Left ventricle myocardium superior (tissue), 1 donor: ENCODE results near the gene SPATA18. TPM values are rescaled to one million over a fixed set of nuclear protein-coding genes. Genes with fewer than 3 reads are reported as not detected.
A peak's percentile ranks its signal among the peaks of the same experiment; 100 is the strongest.

Experiments
- ATAC-seq: fragments of 200-7000 bp; cut with Tn5 transposase; one replicate; pipeline ENCODE4 v1.9.1; 2020; ENCODE audit warnings: mild to moderate bottlenecking, moderate library complexity
- DNase-seq: peaks from one replicate; pipeline ENCODE4 v3.0.0-alpha.2; 2020
- intact Hi-C: fragments of 100-400 bp; cut with micrococcal nuclease; formaldehyde crosslinking; loops from one replicate; pipeline ENCODE4 v1.11.0; 2022
- long read RNA-seq: library from polyadenylated mRNA; unstranded; transcript quantifications from one replicate; pipeline ENCODE4 v2.0.0, GENCODE V29; 2021
- total RNA-seq: library from RNA; stranded (reverse); fragmentation: NEBNext Ultra II Directional; extraction: Animal tissue kit (Norgen Biotek cat#: 25700); gene quantifications from one replicate; pipeline ENCODE4 v1.2.1, GENCODE V29; 2021
- donor health status: DM: no; HTN: yes; CAD: no; lungs with severe emphysema.

The SPATA18 gene, protein sequence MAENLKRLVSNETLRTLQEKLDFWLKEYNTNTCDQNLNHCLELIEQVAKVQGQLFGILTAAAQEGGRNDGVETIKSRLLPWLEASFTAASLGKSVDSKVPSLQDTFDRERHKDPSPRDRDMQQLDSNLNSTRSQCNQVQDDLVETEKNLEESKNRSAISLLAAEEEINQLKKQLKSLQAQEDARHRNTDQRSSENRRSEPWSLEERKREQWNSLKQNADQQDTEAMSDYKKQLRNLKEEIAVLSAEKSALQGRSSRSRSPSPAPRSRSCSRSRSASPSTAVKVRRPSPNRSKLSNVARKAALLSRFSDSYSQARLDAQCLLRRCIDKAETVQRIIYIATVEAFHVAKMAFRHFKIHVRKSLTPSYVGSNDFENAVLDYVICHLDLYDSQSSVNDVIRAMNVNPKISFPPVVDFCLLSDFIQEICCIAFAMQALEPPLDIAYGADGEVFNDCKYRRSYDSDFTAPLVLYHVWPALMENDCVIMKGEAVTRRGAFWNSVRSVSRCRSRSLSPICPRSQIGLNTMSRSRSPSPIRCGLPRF
- total RNA-seq, result 1.9 TPM
- long read RNA-seq, partial matches to known transcripts, result 2 of 6 reads
- long read RNA-seq, other reads (novel, unspliced or antisense), result 2 of 6 reads

DNA sequence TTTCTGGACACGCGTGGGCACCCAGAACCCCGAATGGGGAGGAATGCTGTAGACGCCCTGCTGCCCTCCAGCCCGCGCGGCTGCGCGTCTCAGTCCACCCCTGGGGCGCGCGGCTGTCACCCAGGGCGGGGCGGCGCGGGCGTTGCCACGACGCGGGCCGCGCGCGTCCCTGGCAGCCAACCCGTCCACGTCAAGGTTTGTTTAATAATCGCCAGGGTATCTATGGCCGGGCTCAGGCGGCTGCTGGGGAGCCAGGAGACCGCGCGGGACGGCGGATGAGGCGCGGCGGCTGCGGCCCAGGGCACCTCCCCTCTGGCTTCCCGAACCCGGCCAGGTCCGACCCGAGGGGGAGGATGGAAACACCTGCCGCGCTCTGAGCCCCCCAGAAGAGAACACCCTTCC lies at the start of gene SPATA18:
TSS of gene SPATA18 (plus strand) at position 92 of the 402 bp plus-strand sequence. CDS start 401 bp downstream, outside the sequence.
- DNase-seq, result peak; percentile 61

DNA sequence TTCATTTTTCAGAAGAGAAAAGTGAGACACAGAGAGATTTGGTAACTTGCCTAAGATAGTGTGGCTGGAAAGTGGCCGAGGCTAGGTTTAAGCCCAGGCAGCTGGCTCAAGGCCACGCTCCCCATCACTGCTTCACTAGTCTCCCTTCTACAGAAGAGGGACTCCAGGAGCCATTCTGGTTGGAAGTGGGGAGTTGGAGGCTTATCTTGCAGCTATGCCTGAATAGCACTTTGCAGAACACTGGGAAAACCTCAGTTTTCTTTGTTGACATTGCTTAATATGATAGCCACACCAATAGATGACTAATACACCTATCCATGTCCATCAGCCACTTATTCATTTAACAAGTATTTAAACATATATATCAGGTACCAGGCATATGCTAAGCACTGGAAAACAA lies 49.5 kb upstream of the SPATA18 start:
- DNase-seq, result no peak
- ATAC-seq, result no peak
- intact Hi-C loops, result no loop called here

More for the DNA sequence above, at the start of gene SPATA18:
- peak; percentile 86 for ATAC-seq
- intact Hi-C loops, result no loop called here

DNA sequence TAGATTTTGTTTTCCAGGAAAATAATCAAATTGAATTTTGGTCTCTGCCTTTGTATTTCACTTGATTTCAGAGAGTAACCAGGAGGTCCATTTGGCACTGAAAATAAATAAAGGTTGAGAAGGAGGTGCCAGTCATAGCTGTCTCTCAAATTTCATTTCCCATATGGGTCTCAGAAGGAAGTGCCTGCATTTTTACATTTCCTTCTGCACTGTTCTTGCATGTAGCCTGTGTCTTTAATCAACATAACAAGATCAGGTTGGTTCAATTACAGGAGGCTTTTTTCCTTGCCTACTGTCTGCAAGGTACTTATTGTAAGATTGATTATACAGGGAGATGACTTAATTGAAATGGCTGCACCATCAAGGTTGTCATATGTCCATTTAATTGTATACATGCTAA lies 46.7 kb upstream of the SPATA18 start:
- ATAC-seq (no peak), DNase-seq (no peak)
- intact Hi-C loops, result no loop called here

DNA sequence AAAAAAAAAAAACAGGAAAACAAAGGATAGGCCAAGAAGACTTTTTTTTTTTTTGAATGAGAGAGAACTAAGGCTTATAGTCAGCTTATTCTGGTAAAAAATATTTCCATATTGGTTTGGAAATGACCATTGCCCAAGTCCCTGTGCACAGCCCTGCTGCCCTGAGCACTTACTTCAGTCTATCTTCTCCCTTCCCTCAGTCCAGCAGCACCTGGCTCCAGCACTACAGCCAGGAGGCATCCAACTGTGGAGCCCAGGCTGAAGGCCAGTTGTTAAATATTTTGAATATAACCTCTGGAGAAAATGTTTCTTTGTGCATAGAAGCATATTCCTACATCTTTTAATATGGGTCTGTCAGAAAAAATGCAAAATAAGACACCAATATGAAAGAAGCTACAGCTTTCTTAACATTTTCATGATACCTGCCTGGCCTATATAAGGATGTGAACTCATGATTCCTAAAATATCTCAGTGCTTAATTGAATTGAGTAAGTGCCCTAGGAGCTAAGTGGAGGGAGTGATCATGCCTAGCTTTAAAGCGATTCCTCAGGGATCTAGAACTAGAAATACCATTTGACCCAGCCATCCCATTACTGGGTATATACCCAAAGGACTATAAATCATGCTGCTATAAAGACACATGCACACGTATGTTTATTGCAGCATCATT lies 45.4 kb upstream of the SPATA18 start:
- ATAC-seq (no peak), DNase-seq (no peak)
- intact Hi-C loops, result no loop called here

DNA sequence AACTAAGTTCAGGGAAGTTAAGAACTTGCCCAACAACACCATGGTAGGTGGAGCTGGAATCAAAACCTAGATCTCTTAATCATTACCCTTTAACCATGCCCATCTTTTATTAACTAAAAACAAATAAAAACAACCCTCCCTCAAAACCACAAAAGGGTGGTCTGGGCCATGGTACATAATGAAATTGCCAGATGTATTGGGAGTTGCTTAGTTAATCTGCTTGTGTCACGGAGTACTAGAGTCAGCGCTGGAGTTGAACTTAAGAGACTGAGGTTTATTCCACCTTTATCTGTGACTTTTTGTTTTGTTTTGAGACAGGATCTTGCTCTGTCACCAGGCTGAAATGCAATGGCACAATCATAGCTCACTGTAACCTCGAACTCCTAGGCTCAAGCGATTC lies 44.2 kb upstream of the SPATA18 start:
- intact Hi-C loops, result no loop called here
- ATAC-seq, result no peak
- no peak for DNase-seq

DNA sequence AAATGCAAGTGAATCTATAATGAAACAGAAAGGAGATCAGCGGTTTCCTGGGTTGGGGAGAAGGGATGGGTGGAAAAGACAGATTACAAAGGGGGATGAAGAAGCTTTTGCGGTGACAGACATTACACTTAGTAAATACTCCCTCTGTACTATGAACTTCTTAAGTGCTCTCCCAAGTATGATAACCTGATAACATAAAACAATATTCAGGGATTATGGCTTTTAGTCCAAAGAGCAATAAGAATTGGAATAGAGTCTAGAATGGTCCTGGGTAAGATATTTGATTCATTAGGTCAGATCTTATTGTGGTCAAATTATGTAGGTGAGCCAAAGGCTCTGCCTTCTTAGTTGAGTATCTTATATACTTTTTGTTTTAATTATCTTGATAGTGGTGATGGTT lies 40.1 kb upstream of the SPATA18 start:
- intact Hi-C loops, result no loop called here
- ATAC-seq (no peak), DNase-seq (no peak)

DNA sequence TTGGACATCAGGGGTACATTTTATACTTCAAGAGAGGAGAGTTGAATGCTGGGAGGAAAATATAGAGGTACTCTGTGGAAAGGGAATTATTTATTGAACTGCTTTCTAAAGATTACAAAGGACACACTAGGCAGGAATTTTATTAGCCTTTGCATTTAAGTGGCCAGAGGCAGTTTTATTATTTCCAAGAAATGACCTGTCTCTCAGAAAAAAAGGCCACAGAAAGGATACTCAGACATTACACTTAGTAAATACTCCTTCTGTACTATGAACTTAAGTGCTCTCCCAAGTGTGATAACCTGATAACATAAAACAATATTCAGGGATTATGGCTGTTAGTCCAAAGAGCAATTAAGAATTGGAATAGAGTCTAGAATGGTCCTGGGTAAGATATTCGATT lies 38.5 kb upstream of the SPATA18 start:
- DNase-seq (no peak), ATAC-seq (no peak)
- intact Hi-C loops, result no loop called here

DNA sequence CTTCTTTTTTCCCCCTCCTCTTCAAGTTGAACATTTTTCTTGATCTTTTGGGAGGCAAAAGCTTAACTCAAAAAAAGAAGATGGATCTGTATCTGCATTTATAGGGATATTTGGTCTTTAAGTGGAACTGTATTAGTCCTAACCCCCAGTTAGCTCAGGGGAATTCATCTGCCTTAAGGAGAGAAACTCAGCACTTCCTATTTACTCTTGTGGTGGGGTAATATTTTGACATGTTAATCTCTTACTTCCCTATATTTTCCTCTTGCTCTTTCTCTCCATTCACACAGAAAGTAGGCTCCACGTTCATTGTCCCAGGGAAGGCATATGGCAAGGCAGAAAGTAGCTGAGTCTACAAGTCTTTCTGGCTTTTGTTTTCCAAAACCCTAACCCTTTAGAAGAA lies 36.2 kb upstream of the SPATA18 start:
- intact Hi-C loops, result no loop called here
- no peak for DNase-seq
- no peak for ATAC-seq

DNA sequence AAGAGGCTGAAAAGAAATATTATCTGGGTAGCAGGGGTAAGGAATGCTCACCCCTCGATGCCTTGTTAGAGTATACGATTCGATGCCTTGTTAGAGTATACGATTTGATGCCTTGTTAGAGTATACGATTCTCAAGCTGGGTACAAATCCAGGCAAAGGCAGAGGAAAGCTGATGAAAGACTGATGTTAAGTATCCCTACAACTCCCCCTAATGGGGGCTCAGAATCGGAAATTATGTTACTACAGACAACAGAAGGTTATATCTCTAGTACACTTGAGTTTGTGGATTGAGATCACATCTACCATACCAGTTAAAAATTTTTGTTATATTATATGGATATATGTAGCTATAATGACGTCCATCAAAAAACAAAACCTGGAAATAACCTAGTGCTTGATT lies 35.7 kb upstream of the SPATA18 start:
- ATAC-seq, result no peak
- intact Hi-C loops, result no loop called here

DNA sequence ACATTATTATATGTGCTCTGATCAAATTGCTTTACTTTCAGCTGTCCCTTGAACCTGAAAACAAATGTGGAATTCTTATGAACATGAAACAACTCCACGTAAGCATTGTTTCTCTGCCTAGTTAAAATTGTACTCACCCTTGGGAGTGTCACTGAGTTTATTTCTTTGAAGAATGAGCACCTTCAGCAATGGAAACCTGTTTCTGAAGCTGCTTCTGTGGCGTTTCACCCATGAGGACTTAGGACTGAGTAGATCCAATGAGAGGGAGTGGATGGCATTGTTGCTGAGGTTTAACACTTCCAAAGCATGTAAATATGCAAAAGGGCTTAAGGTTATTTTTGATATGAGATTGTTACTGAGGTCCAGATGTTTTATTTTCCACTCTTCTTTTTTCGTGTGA lies 34.1 kb upstream of the SPATA18 start:
- ATAC-seq (no peak), DNase-seq (no peak)
- intact Hi-C loops, result no loop called here

More for the DNA sequence above, 35.7 kb upstream of the SPATA18 start:
- DNase-seq, result no peak

DNA sequence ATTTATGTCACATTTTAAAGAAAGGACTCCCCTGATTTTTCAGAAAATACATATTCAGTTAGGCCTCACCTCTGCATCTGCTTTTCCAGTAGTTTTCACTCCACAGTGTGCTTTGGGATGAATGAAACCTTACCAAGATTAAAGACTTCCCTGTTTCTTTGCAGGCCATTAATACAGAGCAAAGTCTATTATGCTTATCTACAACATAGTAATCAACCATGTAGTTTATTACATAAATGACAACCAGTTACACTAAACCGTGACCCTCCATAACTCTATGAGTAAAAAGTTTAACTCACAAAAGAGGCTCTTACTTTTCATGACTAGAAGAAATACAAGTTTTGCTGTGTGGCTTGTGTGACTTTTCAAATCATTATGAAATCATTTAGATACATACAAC lies 33.3 kb upstream of the SPATA18 start:
- intact Hi-C loops, result no loop called here
- DNase-seq (no peak), ATAC-seq (no peak)

DNA sequence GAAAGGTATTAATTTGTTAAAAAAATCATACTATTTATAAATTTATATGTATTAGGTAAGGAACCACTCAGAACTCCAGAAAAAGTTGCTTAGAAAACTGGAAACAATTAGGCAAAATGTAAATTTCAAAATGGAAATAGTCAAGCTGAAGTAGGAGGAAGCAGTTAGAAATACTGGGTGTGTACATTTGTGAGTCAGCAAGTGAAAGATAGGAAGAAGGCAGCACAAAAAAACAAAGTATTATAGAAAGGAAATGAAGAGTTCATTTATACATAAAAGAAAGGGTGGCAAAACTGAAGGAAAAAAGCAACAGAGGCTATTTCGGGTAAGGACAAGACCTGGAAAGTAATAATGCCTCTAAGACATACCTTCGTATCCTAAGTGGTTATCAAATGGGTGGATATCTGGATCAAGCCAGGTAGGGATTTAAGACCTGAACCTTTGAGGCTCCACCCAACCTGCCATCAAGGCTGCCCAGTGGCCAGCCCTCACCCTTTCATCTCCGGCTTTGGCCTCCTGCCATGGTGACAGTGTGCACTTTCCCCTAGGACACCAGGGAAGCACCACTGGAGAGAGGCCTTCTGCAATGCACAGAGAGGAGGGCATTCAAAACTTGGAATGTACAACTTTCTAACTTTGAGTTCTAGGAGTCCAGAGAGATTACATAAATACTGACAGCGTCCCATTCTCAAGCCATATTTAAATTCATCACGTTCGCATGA lies 31.0 kb upstream of the SPATA18 start, which contains the start of gene LRRC66:
TSS of gene LRRC66 (minus strand) at position 428 of the 722 bp plus-strand sequence. CDS start 2,750 bp downstream, outside the sequence.
- ATAC-seq (no peak), DNase-seq (peak; percentile 31)
- intact Hi-C loops, result no loop called here

DNA sequence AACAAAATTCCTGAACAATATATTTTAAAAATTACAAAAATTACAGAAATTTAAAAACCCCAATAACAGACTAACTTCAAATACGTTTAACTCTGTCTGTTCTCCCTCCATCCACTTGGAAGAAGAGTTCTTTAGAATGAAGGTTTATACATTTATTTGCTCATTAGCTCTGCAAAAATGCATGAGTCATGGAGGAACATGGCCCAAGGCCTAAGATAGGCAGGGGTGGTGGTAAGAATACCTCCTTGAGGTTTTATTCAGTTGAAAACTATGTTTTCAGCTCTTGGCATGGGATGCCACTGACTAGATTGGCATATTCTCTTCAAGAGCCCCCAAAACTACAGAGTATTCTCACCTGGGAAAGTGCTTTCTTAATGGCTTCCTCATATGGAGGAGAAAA lies 22.1 kb upstream of the SPATA18 start:
- no peak for DNase-seq
- intact Hi-C loops, result loop anchor here (5.0 kb wide), 1 partner anchor 132 kb away; no protein-coding TSS in a partner anchor
- no peak for ATAC-seq

DNA sequence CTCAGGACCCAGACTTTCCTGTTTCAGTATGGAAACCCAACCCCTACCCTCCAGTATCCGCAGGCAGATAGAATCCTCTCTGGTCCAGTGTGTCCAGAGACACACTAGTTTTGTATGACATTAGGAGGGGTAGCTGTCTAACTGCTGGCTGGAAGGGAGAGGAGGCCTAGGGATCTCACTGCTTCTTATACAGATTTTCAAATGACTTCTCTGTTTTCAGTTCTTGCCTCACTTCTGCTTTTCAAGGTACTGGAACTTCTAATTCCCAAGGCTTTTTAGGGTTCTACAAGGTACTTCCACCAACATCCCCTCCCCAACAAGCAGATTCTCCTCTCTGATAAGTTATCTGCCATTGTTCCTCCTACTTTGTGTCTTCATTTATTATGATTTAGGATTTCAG lies 19.1 kb upstream of the SPATA18 start:
- ATAC-seq (no peak), DNase-seq (no peak)
- intact Hi-C loops, result no loop called here

DNA sequence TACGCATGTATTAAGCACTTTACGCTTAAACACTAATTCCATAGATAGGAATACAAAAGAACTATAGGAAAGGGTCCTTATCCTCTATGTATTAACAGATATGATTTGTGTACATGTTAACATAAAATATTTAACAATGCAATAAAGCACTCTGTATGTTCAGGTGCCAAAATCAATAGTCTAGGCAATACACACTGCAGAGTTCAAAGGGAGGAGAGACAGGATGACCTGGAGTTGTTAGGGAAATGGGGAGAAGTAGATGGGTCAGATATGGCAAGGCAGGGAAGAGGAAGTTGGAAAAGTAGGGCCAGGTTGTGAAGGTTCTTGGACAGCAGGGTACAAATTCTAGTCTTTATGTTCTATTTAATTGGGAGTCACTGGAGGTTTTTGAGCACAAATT lies 15.9 kb upstream of the SPATA18 start:
- ATAC-seq (no peak), DNase-seq (no peak)
- intact Hi-C loops, result no loop called here

DNA sequence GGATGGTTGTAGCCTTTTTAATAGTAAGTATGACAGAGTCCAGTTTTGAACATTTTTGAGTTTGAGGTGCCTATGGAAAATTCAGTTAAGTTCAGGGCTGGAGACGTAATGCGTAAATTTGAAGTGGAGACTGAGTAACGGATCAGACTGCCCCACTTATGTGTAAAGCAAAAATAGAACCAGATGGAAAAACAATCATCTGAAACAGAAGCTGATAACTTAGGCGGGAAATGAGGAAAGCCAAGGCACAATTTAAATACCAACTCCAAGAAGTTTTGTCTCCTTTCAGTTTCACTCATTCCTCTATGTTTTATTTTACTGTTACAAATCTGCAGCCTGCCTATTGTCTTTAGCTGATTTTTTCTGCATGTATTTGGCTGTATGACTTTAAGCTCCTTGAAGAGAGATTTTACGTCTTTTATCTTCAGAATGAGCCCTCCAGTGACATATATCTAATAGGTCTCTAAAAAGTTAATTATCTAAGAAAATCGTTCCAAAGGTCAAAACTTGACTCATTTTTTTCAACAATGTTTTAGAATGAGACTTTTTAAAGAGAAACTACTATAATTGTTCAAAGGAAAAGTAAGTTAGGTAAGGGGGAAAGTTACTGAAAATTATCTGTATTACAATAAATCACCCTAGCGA lies 14.1 kb upstream of the SPATA18 start:
- intact Hi-C loops, result no loop called here
- DNase-seq, result no peak
- ATAC-seq, result peak; percentile 51

DNA sequence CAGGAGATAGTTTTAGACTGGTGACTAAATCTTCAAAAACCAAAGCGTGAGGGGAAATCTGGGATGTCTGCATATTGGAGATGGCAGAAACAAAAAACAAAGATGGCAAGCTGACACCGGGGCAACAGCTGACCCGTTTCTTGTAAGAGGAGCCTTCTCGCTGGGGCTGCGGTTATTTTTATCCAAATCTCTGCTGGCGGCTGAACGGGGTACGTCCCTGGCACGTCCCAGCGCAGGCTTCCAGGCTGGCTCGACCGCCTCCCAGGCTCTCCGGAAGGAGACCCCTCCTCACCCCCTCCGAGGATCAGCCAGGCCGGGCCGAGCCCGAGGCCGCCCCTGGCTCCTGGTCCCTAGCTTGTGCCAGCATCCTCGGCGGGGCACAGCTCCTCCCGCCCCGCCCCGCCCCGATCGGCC lies 13.4 kb upstream of the SPATA18 start:
- ATAC-seq, result peak; percentile 80
- peak; percentile 60 for DNase-seq
- intact Hi-C loops, result no loop called here

DNA sequence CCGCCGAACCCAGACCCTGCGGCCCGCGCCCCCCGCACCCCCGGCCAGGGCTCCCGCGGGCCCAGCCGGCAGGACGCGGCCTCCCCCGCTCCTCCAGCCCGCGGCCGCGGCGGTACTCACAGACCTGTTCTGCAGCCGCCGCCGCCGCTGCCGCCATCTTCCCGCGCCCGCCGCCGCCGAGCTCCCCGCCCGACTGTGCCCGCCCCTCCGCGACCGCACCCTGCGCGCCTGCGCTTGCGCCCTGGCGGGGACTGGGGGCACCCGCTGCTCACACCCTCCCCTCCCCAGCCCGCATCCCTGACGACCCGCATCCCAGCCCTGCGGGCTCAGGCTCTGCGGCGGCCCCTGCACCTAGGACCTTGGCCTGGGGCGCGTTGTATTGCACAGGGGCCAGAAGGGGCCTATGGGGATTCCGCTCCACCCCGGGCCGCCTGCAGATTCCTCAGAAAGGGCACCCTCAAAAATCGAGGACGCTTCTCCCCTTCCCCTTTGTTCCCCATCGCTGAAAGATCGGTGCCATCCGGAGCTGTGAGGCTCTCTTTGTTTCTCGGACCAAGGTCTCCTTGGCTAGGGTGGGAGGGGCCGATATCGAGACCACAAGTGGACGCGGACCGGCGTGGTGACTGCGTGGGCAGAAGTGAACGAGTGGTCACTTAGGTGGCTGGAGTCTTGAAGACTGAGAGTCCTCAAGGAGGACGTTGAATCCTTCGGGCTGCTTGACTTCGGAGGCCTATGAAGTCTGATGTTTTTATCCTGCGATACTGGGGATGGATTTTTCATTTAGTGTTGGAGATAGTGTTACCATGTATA lies 12.8 kb upstream of the SPATA18 start, which contains the start of gene SGCB:
TSS of gene SGCB (minus strand) at position 197 of the 810 bp plus-strand sequence. CDS start at position 157, 40 bp downstream.
- intact Hi-C loops, result no loop called here
- ATAC-seq, result peak; percentile 95
- peak; percentile 87 for DNase-seq
